CD14-positive monocyte (primary cell): ENCODE results near the gene DNAH1. TPM values are rescaled to one million over a fixed set of nuclear protein-coding genes. Genes with fewer than 3 reads are reported as not detected.

Source experiments
- DNase-seq, 3 donors: peaks; one replicate each; pipeline ENCODE4 v3.0.0-alpha.2; 2011 to 2022
- H2AFZ ChIP-seq: 2 replicates; pipeline ENCODE4 v1.6.0; 2012; ENCODE audit warnings: mild to moderate bottlenecking, low read depth, low read length, inconsistent platforms; ENCODE audit not compliant: insufficient read depth, poor library complexity, severe bottlenecking
- H3K27ac ChIP-seq, 2 donors: 1 replicate in 1 of 2; 2 replicates in 1 of 2; pipeline ENCODE4 v1.5.1; 2012 to 2013; ENCODE audit warnings: low read length in 2 of 2, control low read depth in 1 of 2, inconsistent platforms in 1 of 2, low read depth in 1 of 2, mild to moderate bottlenecking in 1 of 2
- H3K27me3 ChIP-seq, 2 donors: one replicate each; pipeline versions ENCODE4 v1.6.0 to v1.6.1; 2011 to 2013; ENCODE audit warnings: low read length in 2 of 2; ENCODE audit not compliant: control insufficient read depth in 2 of 2, insufficient read depth in 2 of 2
- H3K36me3 ChIP-seq, 2 donors: replicated peaks in 1 of 2; 1 replicate in 1 of 2; 2 replicates in 1 of 2; pipeline versions ENCODE4 v1.5.1 to v1.6.1; 2012 to 2013; ENCODE audit warnings: low read length in 2 of 2, control low read depth in 1 of 2, inconsistent platforms in 1 of 2, mild to moderate bottlenecking in 1 of 2; ENCODE audit not compliant: insufficient read depth in 2 of 2, control insufficient read depth in 1 of 2
- H3K4me1 ChIP-seq, 2 donors: 1 replicate in 1 of 2; 2 replicates in 1 of 2; pipeline versions ENCODE4 v1.5.1 to v1.6.1; 2012 to 2013; ENCODE audit warnings: low read length in 2 of 2, control low read depth in 1 of 2, inconsistent platforms in 1 of 2, mild to moderate bottlenecking in 1 of 2, moderate library complexity in 1 of 2; ENCODE audit not compliant: insufficient read depth in 2 of 2, control insufficient read depth in 1 of 2
- H3K4me2 ChIP-seq: replicated peaks from 2 replicates; pipeline ENCODE3; 2012; ENCODE audit warnings: low read length, moderate library complexity, mild to moderate bottlenecking; ENCODE audit not compliant: poor library complexity, severe bottlenecking; ENCODE audit errors: extremely low read depth
- H3K4me3 ChIP-seq, 3 experiments: fragments of 200-600 bp in 1 of 3; sonication (generic) in 1 of 3; replicated peaks in 1 of 3; 1 replicate in 2 of 3; 2 replicates in 1 of 3; pipeline ENCODE4 v1.5.1; 2011 to 2013; ENCODE audit warnings: low read length in 3 of 3, mild to moderate bottlenecking in 3 of 3, control low read depth in 2 of 3, low read depth in 2 of 3, inconsistent platforms in 1 of 3, moderate library complexity in 1 of 3
- H3K79me2 ChIP-seq: 2 replicates; pipeline ENCODE4 v1.6.0; 2012; ENCODE audit warnings: mild to moderate bottlenecking, control low read depth, inconsistent platforms, low read length, moderate library complexity; ENCODE audit not compliant: insufficient read depth
- H3K9ac ChIP-seq: 2 replicates; pipeline ENCODE4 v1.6.0; 2017; ENCODE audit warnings: low read length, mild to moderate bottlenecking; ENCODE audit not compliant: insufficient read depth, poor library complexity, severe bottlenecking
- H3K9me3 ChIP-seq, 2 donors: replicated peaks in 1 of 2; 1 replicate in 1 of 2; 2 replicates in 1 of 2; pipeline versions ENCODE4 v1.5.1 to v1.6.1; 2012 to 2013; ENCODE audit warnings: low read length in 2 of 2, control low read depth in 1 of 2; ENCODE audit not compliant: control insufficient read depth in 1 of 2, insufficient read depth in 1 of 2
- H4K20me1 ChIP-seq: 2 replicates; pipeline ENCODE4 v1.6.0; 2012; ENCODE audit warnings: mild to moderate bottlenecking, low read length, control low read depth, moderate library complexity; ENCODE audit not compliant: insufficient read depth
- H3K27ac Mint-ChIP-seq, 7 donors: one replicate each; pipeline ENCODE4 v1.8.0; 2020; ENCODE audit warnings: mild to moderate bottlenecking in 7 of 7, mixed read lengths in 7 of 7, moderate library complexity in 6 of 7, inconsistent platforms in 2 of 7
- H3K27me3 Mint-ChIP-seq, 3 donors: one replicate each; pipeline ENCODE4 v1.8.0; 2021 to 2022; ENCODE audit warnings: low read depth in 3 of 3, mild to moderate bottlenecking in 3 of 3, mixed read lengths in 3 of 3, moderate library complexity in 3 of 3, inconsistent platforms in 1 of 3
- H3K36me3 Mint-ChIP-seq, 2 donors: one replicate each; pipeline ENCODE4 v1.8.0; 2020; ENCODE audit warnings: mixed read lengths in 2 of 2, inconsistent platforms in 1 of 2, mild to moderate bottlenecking in 1 of 2
- H3K4me1 Mint-ChIP-seq: one replicate; pipeline ENCODE4 v1.8.0; 2020; ENCODE audit warnings: mild to moderate bottlenecking, mixed read lengths
- H3K4me3 Mint-ChIP-seq, 2 donors: one replicate each; pipeline ENCODE4 v1.8.0; 2020; ENCODE audit warnings: mild to moderate bottlenecking in 2 of 2, mixed read lengths in 2 of 2, moderate library complexity in 1 of 2
- H3K9me3 Mint-ChIP-seq, 7 donors: one replicate each; pipeline ENCODE4 v1.8.0; 2020 to 2022; ENCODE audit warnings: mixed read lengths in 7 of 7, mild to moderate bottlenecking in 6 of 7, moderate library complexity in 6 of 7, inconsistent platforms in 2 of 7
- WGBS: methylation state at CpG from one replicate; pipeline ENCODE4 v1.1.5; 2013; ENCODE audit warnings: missing lambda C conversion rate; ENCODE audit not compliant: insufficient coverage; 5-methylcytosine and 5-hydroxymethylcytosine counted together
- intact Hi-C, 2 donors: fragments of 100-400 bp; cut with micrococcal nuclease; formaldehyde crosslinking; loops; one replicate each; pipeline versions ENCODE4 v1.15.0 to v1.15.1; 2023
- polyA plus RNA-seq, 3 donors: library from polyadenylated mRNA; depleted of rRNA in 1 of 3; unstranded in 2 of 3; stranded (reverse) in 1 of 3; fragments of 300-500 nt in 2 of 3; fragments of >200 nt in 1 of 3; fragmentation: Illumina TruSeq in 2 of 3; gene quantifications; 1 replicate in 2 of 3; 2 replicates in 1 of 3; pipeline ENCODE4 v1.2.3, GENCODE V29; 2012 to 2021
- TF ChIP-seq, protein P1 (sequence below): fragments of 200-600 bp; IDR thresholded peaks from one replicate; pipeline ENCODE4 v1.8.0; 2022; ENCODE audit warnings: antibody characterized with exemption, mild to moderate bottlenecking

Gene DNAH1
- polyA plus RNA-seq, 3 donors: 0.15 to 47.0 (median 0.25) TPM

DNA sequence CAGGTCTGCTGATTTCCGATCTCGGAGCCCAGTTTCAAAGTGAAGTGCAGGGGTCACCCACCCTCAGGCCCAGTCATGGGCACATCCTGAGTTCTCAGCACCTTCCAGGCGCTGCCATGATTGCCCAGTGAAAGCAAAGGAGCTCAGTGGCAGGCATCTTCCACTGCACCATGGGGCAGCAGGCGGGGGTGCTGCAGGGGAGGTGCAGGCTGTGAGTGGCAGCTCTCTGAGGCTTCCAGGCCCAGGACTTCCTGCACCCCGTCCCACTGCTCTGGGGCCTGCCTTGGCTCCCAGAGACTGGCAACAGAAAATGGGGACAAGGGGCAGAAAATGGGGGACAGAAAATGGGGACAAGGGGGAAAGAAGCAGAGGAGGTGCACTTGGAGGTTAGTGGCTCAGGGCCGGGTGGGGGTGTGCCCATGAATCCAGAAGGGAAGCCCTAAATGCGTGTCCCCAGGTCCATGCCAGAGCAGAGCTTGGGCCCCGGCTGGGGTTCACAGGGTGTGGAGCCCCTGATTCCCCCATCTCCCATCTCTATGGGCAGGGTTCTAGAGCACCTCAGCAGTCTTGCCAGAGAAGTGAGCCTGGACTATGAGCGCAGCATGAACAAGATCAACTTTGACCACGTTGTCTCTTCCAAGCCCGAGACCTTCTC is 28.0 kb downstream of the DNAH1 start:
- DNase-seq: no peak
- TF ChIP-seq, protein P1, sequence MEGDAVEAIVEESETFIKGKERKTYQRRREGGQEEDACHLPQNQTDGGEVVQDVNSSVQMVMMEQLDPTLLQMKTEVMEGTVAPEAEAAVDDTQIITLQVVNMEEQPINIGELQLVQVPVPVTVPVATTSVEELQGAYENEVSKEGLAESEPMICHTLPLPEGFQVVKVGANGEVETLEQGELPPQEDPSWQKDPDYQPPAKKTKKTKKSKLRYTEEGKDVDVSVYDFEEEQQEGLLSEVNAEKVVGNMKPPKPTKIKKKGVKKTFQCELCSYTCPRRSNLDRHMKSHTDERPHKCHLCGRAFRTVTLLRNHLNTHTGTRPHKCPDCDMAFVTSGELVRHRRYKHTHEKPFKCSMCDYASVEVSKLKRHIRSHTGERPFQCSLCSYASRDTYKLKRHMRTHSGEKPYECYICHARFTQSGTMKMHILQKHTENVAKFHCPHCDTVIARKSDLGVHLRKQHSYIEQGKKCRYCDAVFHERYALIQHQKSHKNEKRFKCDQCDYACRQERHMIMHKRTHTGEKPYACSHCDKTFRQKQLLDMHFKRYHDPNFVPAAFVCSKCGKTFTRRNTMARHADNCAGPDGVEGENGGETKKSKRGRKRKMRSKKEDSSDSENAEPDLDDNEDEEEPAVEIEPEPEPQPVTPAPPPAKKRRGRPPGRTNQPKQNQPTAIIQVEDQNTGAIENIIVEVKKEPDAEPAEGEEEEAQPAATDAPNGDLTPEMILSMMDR: no peak
- peaks cover 25 to 27% of the 10 kb centered on the region in 2 donors for H3K4me1 ChIP-seq
- H3K27me3 ChIP-seq: no peaks in the 10 kb centered on the region
- no peak overlapping the region for H3K9ac ChIP-seq
- Mint-ChIP-seq H3K36me3 (peaks cover 67 to 68% of the 10 kb centered on the region in 2 donors), H3K4me3 (no peak overlapping the region), H3K27me3 (peaks cover 0 to 5% (median 2%) of the 10 kb centered on the region in 3 donors), H3K4me1 (peaks cover 24% of the 10 kb centered on the region), H3K27ac (peak overlapping the region in 1 of 7 donors; percentile 43), H3K9me3 (peaks cover 0 to 1% (median 0%) of the 10 kb centered on the region in 7 donors)
- no peak overlapping the region for H2AFZ ChIP-seq
- no peak overlapping the region for H3K4me3 ChIP-seq
- intact Hi-C loops: no loop called here
- H3K4me2 ChIP-seq: no peak overlapping the region
- H3K79me2 ChIP-seq: no peaks in the 10 kb centered on the region
- WGBS: 99% methylated on average over 9 of the region's 11 CpGs
- H3K27ac ChIP-seq: no peak overlapping the region
- peaks cover 46 to 56% of the 10 kb centered on the region in 2 donors for H3K36me3 ChIP-seq
- H4K20me1 ChIP-seq: no peaks in the 10 kb centered on the region
- H3K9me3 ChIP-seq: no peaks in the 10 kb centered on the region

DNA sequence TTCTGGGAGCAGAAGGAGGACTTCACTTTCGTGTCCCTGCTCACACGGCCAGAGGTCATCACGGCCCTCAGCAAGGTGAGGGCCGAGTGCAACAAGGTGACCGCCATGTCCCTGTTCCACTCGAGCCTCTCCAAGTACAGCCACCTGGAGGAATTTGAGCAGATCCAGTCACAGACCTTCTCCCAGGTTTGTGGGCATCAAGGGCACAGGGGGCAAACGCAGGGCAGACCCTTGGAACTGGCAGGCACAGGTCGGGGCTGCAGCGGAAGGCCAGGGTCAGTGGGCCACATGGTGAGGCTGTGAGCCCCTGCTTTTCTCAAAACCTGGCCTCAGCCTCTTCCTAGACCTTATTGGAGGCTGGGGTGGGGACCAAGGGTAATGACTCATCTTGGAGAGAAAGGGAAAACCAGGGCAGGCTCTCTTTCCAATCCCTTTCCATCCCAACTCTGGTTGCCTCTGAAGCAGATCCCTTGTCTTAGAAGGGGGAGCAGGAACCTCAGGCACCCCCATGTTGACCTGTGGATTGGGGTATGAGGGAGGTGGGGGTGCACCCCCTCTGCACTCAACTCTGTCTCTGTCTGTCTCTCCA is 29.5 kb downstream of the DNAH1 start:
- H4K20me1 ChIP-seq: no peaks in the 10 kb centered on the region
- Mint-ChIP-seq H3K27me3 (peaks cover 0 to 5% (median 0%) of the 10 kb centered on the region in 3 donors), H3K27ac (no peak overlapping the region)

More for the DNA sequence above, 29.5 kb downstream of the DNAH1 start:
- intact Hi-C loops: no loop called here
- Histone ChIP-seq H3K27ac (no peak overlapping the region), H3K27me3 (no peaks in the 10 kb centered on the region), H3K9me3 (no peaks in the 10 kb centered on the region), H3K4me3 (no peak overlapping the region), H3K79me2 (no peaks in the 10 kb centered on the region), H3K36me3 (peaks cover 61 to 72% of the 10 kb centered on the region in 2 donors), H3K9ac (no peak overlapping the region), H2AFZ (no peak overlapping the region), H3K4me1 (peaks cover 15% of the 10 kb centered on the region in 2 donors), H3K4me2 (no peak overlapping the region)
- Mint-ChIP-seq H3K9me3 (peaks cover 0 to 1% (median 0%) of the 10 kb centered on the region in 7 donors), H3K36me3 (peaks cover 78 to 79% of the 10 kb centered on the region in 2 donors), H3K4me1 (peaks cover 15% of the 10 kb centered on the region), H3K4me3 (no peak overlapping the region)
- 92% methylated on average over 9 of the region's 9 CpGs for WGBS
- DNase-seq: no peak
- TF ChIP-seq, protein P1: no peak
